Measurements from ENCODE around the gene CAPRIN2. TPM values are rescaled to one million over a fixed set of nuclear protein-coding genes. Genes with fewer than 3 reads are reported as not detected.
A peak's percentile ranks its signal among the peaks of the same experiment; 100 is the strongest.

The CAPRIN2 gene
- 3.8 and 6.2 TPM in 2 replicates for total RNA-seq (2014; rRNA removed; shearing (Covaris generic); ENCODE audit: low replicate concordance)

GRCh38 chr12:30754750-30755394 is at the start of gene CAPRIN2:
TSS of gene CAPRIN2 (minus strand) at chr12:30754951. CDS start at chr12:30753520, 1,431 bp downstream.
- DNase-seq (ENCODE audit: low read depth) = peak; percentile 96
- in situ Hi-C loops (cut with HindIII; ENCODE audit: low pct_unique_long_range_greater_than_20kb, low sequenced_read_pairs) = no loop called here

- in situ Hi-C loops (cut with HindIII; ENCODE audit: low pct_unique_long_range_greater_than_20kb, low sequenced_read_pairs) = no loop called here
- DNase-seq (ENCODE audit: low read depth) = no peak
These were observed 42.9 kb upstream of the CAPRIN2 start for GRCh38 chr12:30797689-30798088.

- in situ Hi-C loops (cut with HindIII; ENCODE audit: low pct_unique_long_range_greater_than_20kb, low sequenced_read_pairs) = no loop called here
- no peak for DNase-seq (ENCODE audit: low read depth)
These were observed 42.2 kb upstream of the CAPRIN2 start for GRCh38 chr12:30796891-30797371.

GRCh38 chr12:30796313-30796780 is 41.6 kb upstream of the CAPRIN2 start:
- in situ Hi-C loops (cut with HindIII; ENCODE audit: low pct_unique_long_range_greater_than_20kb, low sequenced_read_pairs) = no loop called here
- DNase-seq (ENCODE audit: low read depth) = no peak

GRCh38 chr12:30795410-30796312 is 40.9 kb upstream of the CAPRIN2 start:
- in situ Hi-C loops (cut with HindIII; ENCODE audit: low pct_unique_long_range_greater_than_20kb, low sequenced_read_pairs) = no loop called here
- DNase-seq (ENCODE audit: low read depth) = peak; percentile 79

- DNase-seq (ENCODE audit: low read depth) = peak; percentile 89
- in situ Hi-C loops (cut with HindIII; ENCODE audit: low pct_unique_long_range_greater_than_20kb, low sequenced_read_pairs) = no loop called here
These were observed 40.0 kb upstream of the CAPRIN2 start for GRCh38 chr12:30794591-30795409.

- in situ Hi-C loops (cut with HindIII; ENCODE audit: low pct_unique_long_range_greater_than_20kb, low sequenced_read_pairs) = no loop called here
- no peak for DNase-seq (ENCODE audit: low read depth)
These were observed 39.3 kb upstream of the CAPRIN2 start for GRCh38 chr12:30794020-30794419.

- DNase-seq (ENCODE audit: low read depth) = no peak
- in situ Hi-C loops (cut with HindIII; ENCODE audit: low pct_unique_long_range_greater_than_20kb, low sequenced_read_pairs) = no loop called here
These were observed 38.1 kb upstream of the CAPRIN2 start for GRCh38 chr12:30792648-30793499.

GRCh38 chr12:30792085-30792484 is 37.3 kb upstream of the CAPRIN2 start:
- no peak for DNase-seq (ENCODE audit: low read depth)
- in situ Hi-C loops (cut with HindIII; ENCODE audit: low pct_unique_long_range_greater_than_20kb, low sequenced_read_pairs) = no loop called here

GRCh38 chr12:30788754-30789153 is 34.0 kb upstream of the CAPRIN2 start:
- in situ Hi-C loops (cut with HindIII; ENCODE audit: low pct_unique_long_range_greater_than_20kb, low sequenced_read_pairs) = no loop called here
- DNase-seq (ENCODE audit: low read depth) = no peak

GRCh38 chr12:30785630-30786029 is 30.9 kb upstream of the CAPRIN2 start:
- no peak for DNase-seq (ENCODE audit: low read depth)
- in situ Hi-C loops (cut with HindIII; ENCODE audit: low pct_unique_long_range_greater_than_20kb, low sequenced_read_pairs) = no loop called here

- in situ Hi-C loops (cut with HindIII; ENCODE audit: low pct_unique_long_range_greater_than_20kb, low sequenced_read_pairs) = no loop called here
- no peak for DNase-seq (ENCODE audit: low read depth)
These were observed 29.8 kb upstream of the CAPRIN2 start for GRCh38 chr12:30784508-30784907.

GRCh38 chr12:30783946-30784345 is 29.2 kb upstream of the CAPRIN2 start:
- in situ Hi-C loops (cut with HindIII; ENCODE audit: low pct_unique_long_range_greater_than_20kb, low sequenced_read_pairs) = no loop called here
- no peak for DNase-seq (ENCODE audit: low read depth)

- DNase-seq (ENCODE audit: low read depth) = no peak
- in situ Hi-C loops (cut with HindIII; ENCODE audit: low pct_unique_long_range_greater_than_20kb, low sequenced_read_pairs) = no loop called here
These were observed 27.8 kb upstream of the CAPRIN2 start for GRCh38 chr12:30782316-30783173.

- DNase-seq (ENCODE audit: low read depth) = no peak
- in situ Hi-C loops (cut with HindIII; ENCODE audit: low pct_unique_long_range_greater_than_20kb, low sequenced_read_pairs) = no loop called here
These were observed 24.8 kb upstream of the CAPRIN2 start for GRCh38 chr12:30779578-30779977.

- in situ Hi-C loops (cut with HindIII; ENCODE audit: low pct_unique_long_range_greater_than_20kb, low sequenced_read_pairs) = no loop called here
- no peak for DNase-seq (ENCODE audit: low read depth)
These were observed 24.4 kb upstream of the CAPRIN2 start for GRCh38 chr12:30779178-30779577.

- in situ Hi-C loops (cut with HindIII; ENCODE audit: low pct_unique_long_range_greater_than_20kb, low sequenced_read_pairs) = no loop called here
- no peak for DNase-seq (ENCODE audit: low read depth)
These were observed 19.8 kb upstream of the CAPRIN2 start for GRCh38 chr12:30774599-30774998.
